ENCODE results near the gene VPS4A.

- TF ChIP-seq CTCF (IDR thresholded peaks at IDR 0.05) (no peak), POLR2AphosphoS5 (IDR thresholded peaks at IDR 0.05) (no peak), POLR2A (IDR thresholded peaks at IDR 0.05) (no peak)
Measured at GRCh38 chr16:69365901-69366300, 54.8 kb downstream of the VPS4A start.
